HL-60 (cell line): ENCODE data around the gene BET1.
A peak's percentile ranks its signal among the peaks of the same experiment; 100 is the strongest.

Experiments used
- DNase-seq, 2 experiments: peaks; one replicate each; pipeline ENCODE4 v3.0.0-alpha.2; 2010 to 2020; ENCODE audit warnings: low read depth in 1 of 2, low spot score in 1 of 2
- H3K27ac ChIP-seq: fragments of 250-450 bp; sonication (Bioruptor Pico); replicated peaks from 2 replicates; pipeline ENCODE4 v1.5.1; 2020; ENCODE audit warnings: mild to moderate bottlenecking, moderate library complexity
- H3K27me3 ChIP-seq: fragments of 250-450 bp; sonication (Bioruptor Pico); 2 replicates; pipeline ENCODE4 v1.5.1; 2021; ENCODE audit warnings: mild to moderate bottlenecking, moderate library complexity; ENCODE audit not compliant: insufficient read depth, poor library complexity, severe bottlenecking
- H3K4me3 ChIP-seq: replicated peaks from 2 replicates; pipeline ENCODE4 v1.5.1; 2011; ENCODE audit warnings: mild to moderate bottlenecking, control low read depth, low read length; ENCODE audit not compliant: insufficient read depth
- CTCF ChIP-seq: IDR thresholded peaks from one replicate; pipeline ENCODE4 v1.5.1; 2011; ENCODE audit warnings: low read length, control low read depth, inconsistent platforms; ENCODE audit not compliant: insufficient read depth
- GABPA ChIP-seq: IDR thresholded peaks from 2 replicates; pipeline ENCODE4 v1.6.1; 2012; ENCODE audit warnings: low read depth
- POLR2AphosphoS5 ChIP-seq: IDR thresholded peaks from 2 replicates; pipeline ENCODE4 v1.6.1; 2012; ENCODE audit warnings: low read depth
- REST ChIP-seq: IDR thresholded peaks from 2 replicates; pipeline ENCODE4 v1.6.1; 2012; ENCODE audit warnings: low read depth; ENCODE audit not compliant: insufficient replicate concordance
- SPI1 ChIP-seq: IDR thresholded peaks from 2 replicates; pipeline ENCODE4 v1.6.1; 2012; ENCODE audit warnings: low read depth, mild to moderate bottlenecking, borderline replicate concordance
- long read RNA-seq: library from polyadenylated mRNA; unstranded; transcript quantifications from one replicate; pipeline ENCODE4 v2.0.0, GENCODE V29; 2020

Gene BET1
- long read RNA-seq, transcript BET1-201 (4 exons, 1,504 nt), result major isoform, 47 of 54 reads
- long read RNA-seq, partial matches to known transcripts, result 1 of 54 reads
- long read RNA-seq, other reads (novel, unspliced or antisense), result 4 of 54 reads

- TF ChIP-seq REST, result peak; percentile 51
- TF ChIP-seq POLR2AphosphoS5, result peak; percentile 80
- no peak for TF ChIP-seq GABPA
- Histone ChIP-seq H3K27ac (peak within 1 kb of the TSS; percentile 86), H3K4me3 (peak within 1 kb of the TSS; percentile 89), H3K27me3 (no peaks in the 10 kb centered on the region)
- DNase-seq, result peak; percentile 82 to 94
Measured at GRCh38 chr7:94004024-94004951, at the start of gene BET1. BET1 (minus strand) TSS chr7:94004355; CDS start chr7:94004216, 139 bp downstream.

DNA sequence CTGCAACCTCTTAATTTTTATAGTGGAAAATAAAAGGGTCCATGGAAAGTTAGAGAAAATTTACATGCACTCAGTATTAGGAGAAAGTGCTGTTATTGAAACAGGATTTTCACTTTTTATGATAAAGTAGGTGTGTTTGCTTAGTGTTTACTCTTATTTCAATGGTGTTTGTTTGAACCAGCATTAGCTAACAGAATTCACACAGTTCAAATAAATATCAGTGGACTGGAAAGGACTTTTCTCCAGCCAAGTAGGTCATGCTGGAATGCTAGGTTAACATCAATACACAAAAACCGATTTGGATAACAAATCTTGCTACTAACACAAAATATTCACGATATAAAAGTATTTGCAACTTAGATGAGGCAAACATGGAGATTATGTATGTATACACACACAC lies 49.4 kb upstream of the BET1 start:
- H3K4me3 ChIP-seq, result no peak overlapping the region
- no peak for DNase-seq
- TF ChIP-seq SPI1 (no peak), POLR2AphosphoS5 (no peak), GABPA (no peak), CTCF (no peak), REST (no peak)
- H3K27ac ChIP-seq, result no peak overlapping the region
- no peaks in the 10 kb centered on the region for H3K27me3 ChIP-seq

GRCh38 chr7:94052398-94053180 lies 48.4 kb upstream of the BET1 start:
- H3K27ac ChIP-seq, result no peak overlapping the region
- no peak for TF ChIP-seq SPI1
- TF ChIP-seq POLR2AphosphoS5, result no peak
- no peak for TF ChIP-seq GABPA
- TF ChIP-seq CTCF, result no peak
- TF ChIP-seq REST, result no peak
- H3K4me3 ChIP-seq, result no peak overlapping the region
- no peaks in the 10 kb centered on the region for H3K27me3 ChIP-seq
- DNase-seq, result no peak
